GM19468 (cell line): Measurements from ENCODE around the gene GPR152.

ENCODE experiments used
- ATAC-seq: cut with Tn5 transposase; IDR thresholded peaks from one replicate; pipeline ENCODE4 v1.9.1; 2021; ENCODE audit warnings: mild to moderate bottlenecking, moderate library complexity, moderate number of reproducible peaks; ENCODE audit not compliant: unreplicated experiment; ENCODE audit errors: extremely low read depth

Gene GPR152

GRCh38 chr11:67401495-67402191 is 50.9 kb downstream of the GPR152 start, which contains the start of gene PPP1CA:
Gene PPP1CA (minus strand): TSS chr11:67401858. CDS start chr11:67401782, 76 bp downstream.
- ATAC-seq, result peak; percentile 43
